ENCODE data around the gene KRTAP5-8.
"Not testable (repeated sequence)": the region's sequence is repeated elsewhere in the genome, so short reads cannot be mapped to it uniquely, and the experiment has no call there.

The KRTAP5-8 gene

GRCh38 chr11:71539971-71540370 lies 2.1 kb downstream of the KRTAP5-8 start:
- H3K27me3 ChIP-seq (ENCODE audit: control insufficient read depth, insufficient read depth, low read length); H3K9ac ChIP-seq (ENCODE audit: low read length); H3K36me3 ChIP-seq (ENCODE audit: control insufficient read depth, insufficient read depth, low read length); H3K4me3 ChIP-seq (ENCODE audit: low read length); H3K27ac ChIP-seq (ENCODE audit: low read depth, low read length); H3K4me1 ChIP-seq (ENCODE audit: control insufficient read depth, insufficient read depth, low read length): not testable (repeated sequence)

GRCh38 chr11:71540521-71541304 lies 2.9 kb downstream of the KRTAP5-8 start:
- not testable (repeated sequence) for H3K27ac ChIP-seq (ENCODE audit: low read depth, low read length); H3K4me1 ChIP-seq (ENCODE audit: control insufficient read depth, insufficient read depth, low read length); H3K27me3 ChIP-seq (ENCODE audit: control insufficient read depth, insufficient read depth, low read length); H3K9ac ChIP-seq (ENCODE audit: low read length); H3K36me3 ChIP-seq (ENCODE audit: control insufficient read depth, insufficient read depth, low read length); H3K4me3 ChIP-seq (ENCODE audit: low read length)

- Histone ChIP-seq H3K9ac (ENCODE audit: low read length) (no peak overlapping the region), H3K27me3 (ENCODE audit: control insufficient read depth, insufficient read depth, low read length) (no peaks in the 10 kb centered on the region), H3K4me3 (ENCODE audit: low read length) (no peak overlapping the region), H3K36me3 (ENCODE audit: control insufficient read depth, insufficient read depth, low read length) (no peaks in the 10 kb centered on the region), H3K4me1 (ENCODE audit: control insufficient read depth, insufficient read depth, low read length) (no peaks in the 10 kb centered on the region), H3K27ac (ENCODE audit: low read depth, low read length) (no peak overlapping the region)
Measured at GRCh38 chr11:71542382-71542781, 4.6 kb downstream of the KRTAP5-8 start.

- Histone ChIP-seq H3K4me3 (ENCODE audit: low read length) (no peak overlapping the region), H3K36me3 (ENCODE audit: control insufficient read depth, insufficient read depth, low read length) (no peaks in the 10 kb centered on the region), H3K27ac (ENCODE audit: low read depth, low read length) (no peak overlapping the region), H3K27me3 (ENCODE audit: control insufficient read depth, insufficient read depth, low read length) (no peaks in the 10 kb centered on the region), H3K9ac (ENCODE audit: low read length) (no peak overlapping the region), H3K4me1 (ENCODE audit: control insufficient read depth, insufficient read depth, low read length) (no peaks in the 10 kb centered on the region)
Measured at GRCh38 chr11:71542879-71543777, 5.3 kb downstream of the KRTAP5-8 start.

- no peak overlapping the region for H3K27ac ChIP-seq (ENCODE audit: low read depth, low read length)
- H3K9ac ChIP-seq (ENCODE audit: low read length): no peak overlapping the region
- no peaks in the 10 kb centered on the region for H3K36me3 ChIP-seq (ENCODE audit: control insufficient read depth, insufficient read depth, low read length)
- H3K27me3 ChIP-seq (ENCODE audit: control insufficient read depth, insufficient read depth, low read length): no peaks in the 10 kb centered on the region
- H3K4me3 ChIP-seq (ENCODE audit: low read length): no peak overlapping the region
- no peaks in the 10 kb centered on the region for H3K4me1 ChIP-seq (ENCODE audit: control insufficient read depth, insufficient read depth, low read length)
Measured at GRCh38 chr11:71543866-71544265, 6.0 kb downstream of the KRTAP5-8 start.

- H3K36me3 ChIP-seq (ENCODE audit: control insufficient read depth, insufficient read depth, low read length): no peaks in the 10 kb centered on the region
- no peak overlapping the region for H3K4me3 ChIP-seq (ENCODE audit: low read length)
- no peak overlapping the region for H3K9ac ChIP-seq (ENCODE audit: low read length)
- H3K4me1 ChIP-seq (ENCODE audit: control insufficient read depth, insufficient read depth, low read length): no peaks in the 10 kb centered on the region
- H3K27ac ChIP-seq (ENCODE audit: low read depth, low read length): no peak overlapping the region
- H3K27me3 ChIP-seq (ENCODE audit: control insufficient read depth, insufficient read depth, low read length): no peaks in the 10 kb centered on the region
Measured at GRCh38 chr11:71544525-71545214, 6.8 kb downstream of the KRTAP5-8 start.

- Histone ChIP-seq H3K27me3 (ENCODE audit: control insufficient read depth, insufficient read depth, low read length) (no peaks in the 10 kb centered on the region), H3K27ac (ENCODE audit: low read depth, low read length) (no peak overlapping the region), H3K4me1 (ENCODE audit: control insufficient read depth, insufficient read depth, low read length) (no peaks in the 10 kb centered on the region), H3K9ac (ENCODE audit: low read length) (no peak overlapping the region), H3K36me3 (ENCODE audit: control insufficient read depth, insufficient read depth, low read length) (no peaks in the 10 kb centered on the region), H3K4me3 (ENCODE audit: low read length) (no peak overlapping the region)
Measured at GRCh38 chr11:71545405-71545966, 7.7 kb downstream of the KRTAP5-8 start.

GRCh38 chr11:71548120-71548519 lies 10.3 kb downstream of the KRTAP5-8 start, which contains the start of gene KRTAP5-9:
Gene KRTAP5-9, plus strand, starts transcription at chr11:71548420. Its CDS starts 238 bp downstream, at chr11:71548658.
- Histone ChIP-seq H3K4me1 (ENCODE audit: control insufficient read depth, insufficient read depth, low read length) (no peaks in the 10 kb centered on the region), H3K27ac (ENCODE audit: low read depth, low read length) (no peak within 1 kb of the TSS), H3K9ac (ENCODE audit: low read length) (no peak within 1 kb of the TSS), H3K4me3 (ENCODE audit: low read length) (no peak within 1 kb of the TSS), H3K27me3 (ENCODE audit: control insufficient read depth, insufficient read depth, low read length) (no peaks in the 10 kb centered on the region), H3K36me3 (ENCODE audit: control insufficient read depth, insufficient read depth, low read length) (no peaks in the 10 kb centered on the region)

GRCh38 chr11:71548716-71549151 lies 10.9 kb downstream of the KRTAP5-8 start:
- H3K9ac ChIP-seq (ENCODE audit: low read length): no peak overlapping the region
- H3K27me3 ChIP-seq (ENCODE audit: control insufficient read depth, insufficient read depth, low read length): no peaks in the 10 kb centered on the region
- H3K27ac ChIP-seq (ENCODE audit: low read depth, low read length): no peak overlapping the region
- H3K4me1 ChIP-seq (ENCODE audit: control insufficient read depth, insufficient read depth, low read length): no peaks in the 10 kb centered on the region
- no peaks in the 10 kb centered on the region for H3K36me3 ChIP-seq (ENCODE audit: control insufficient read depth, insufficient read depth, low read length)
- H3K4me3 ChIP-seq (ENCODE audit: low read length): no peak overlapping the region

GRCh38 chr11:71551711-71552110 lies 13.9 kb downstream of the KRTAP5-8 start:
- no peak overlapping the region for H3K4me3 ChIP-seq (ENCODE audit: low read length)
- H3K4me1 ChIP-seq (ENCODE audit: control insufficient read depth, insufficient read depth, low read length): no peaks in the 10 kb centered on the region
- H3K36me3 ChIP-seq (ENCODE audit: control insufficient read depth, insufficient read depth, low read length): no peaks in the 10 kb centered on the region
- H3K27me3 ChIP-seq (ENCODE audit: control insufficient read depth, insufficient read depth, low read length): peaks cover 4% of the 10 kb centered on the region
- no peak overlapping the region for H3K9ac ChIP-seq (ENCODE audit: low read length)
- no peak overlapping the region for H3K27ac ChIP-seq (ENCODE audit: low read depth, low read length)

GRCh38 chr11:71554996-71555395 lies 17.2 kb downstream of the KRTAP5-8 start:
- Histone ChIP-seq H3K27ac (ENCODE audit: low read depth, low read length) (no peak overlapping the region), H3K36me3 (ENCODE audit: control insufficient read depth, insufficient read depth, low read length) (no peaks in the 10 kb centered on the region), H3K9ac (ENCODE audit: low read length) (no peak overlapping the region), H3K4me3 (ENCODE audit: low read length) (no peak overlapping the region), H3K27me3 (ENCODE audit: control insufficient read depth, insufficient read depth, low read length) (peaks cover 4% of the 10 kb centered on the region), H3K4me1 (ENCODE audit: control insufficient read depth, insufficient read depth, low read length) (no peaks in the 10 kb centered on the region)

- H3K36me3 ChIP-seq (ENCODE audit: control insufficient read depth, insufficient read depth, low read length): no peaks in the 10 kb centered on the region
- no peaks in the 10 kb centered on the region for H3K4me1 ChIP-seq (ENCODE audit: control insufficient read depth, insufficient read depth, low read length)
- peaks cover 4% of the 10 kb centered on the region for H3K27me3 ChIP-seq (ENCODE audit: control insufficient read depth, insufficient read depth, low read length)
- H3K4me3 ChIP-seq (ENCODE audit: low read length): no peak overlapping the region
- no peak overlapping the region for H3K9ac ChIP-seq (ENCODE audit: low read length)
- H3K27ac ChIP-seq (ENCODE audit: low read depth, low read length): no peak overlapping the region
Measured at GRCh38 chr11:71555508-71555907, 17.7 kb downstream of the KRTAP5-8 start.

Measured in rectal smooth muscle tissue (tissue), 1 donor.